ENCODE results near the gene FNDC5. TPM values are rescaled to one million over a fixed set of nuclear protein-coding genes. Genes with fewer than 3 reads are reported as not detected.

The FNDC5 gene
- total RNA-seq, result 0.91 and 2.2 TPM in 2 replicates

DNA sequence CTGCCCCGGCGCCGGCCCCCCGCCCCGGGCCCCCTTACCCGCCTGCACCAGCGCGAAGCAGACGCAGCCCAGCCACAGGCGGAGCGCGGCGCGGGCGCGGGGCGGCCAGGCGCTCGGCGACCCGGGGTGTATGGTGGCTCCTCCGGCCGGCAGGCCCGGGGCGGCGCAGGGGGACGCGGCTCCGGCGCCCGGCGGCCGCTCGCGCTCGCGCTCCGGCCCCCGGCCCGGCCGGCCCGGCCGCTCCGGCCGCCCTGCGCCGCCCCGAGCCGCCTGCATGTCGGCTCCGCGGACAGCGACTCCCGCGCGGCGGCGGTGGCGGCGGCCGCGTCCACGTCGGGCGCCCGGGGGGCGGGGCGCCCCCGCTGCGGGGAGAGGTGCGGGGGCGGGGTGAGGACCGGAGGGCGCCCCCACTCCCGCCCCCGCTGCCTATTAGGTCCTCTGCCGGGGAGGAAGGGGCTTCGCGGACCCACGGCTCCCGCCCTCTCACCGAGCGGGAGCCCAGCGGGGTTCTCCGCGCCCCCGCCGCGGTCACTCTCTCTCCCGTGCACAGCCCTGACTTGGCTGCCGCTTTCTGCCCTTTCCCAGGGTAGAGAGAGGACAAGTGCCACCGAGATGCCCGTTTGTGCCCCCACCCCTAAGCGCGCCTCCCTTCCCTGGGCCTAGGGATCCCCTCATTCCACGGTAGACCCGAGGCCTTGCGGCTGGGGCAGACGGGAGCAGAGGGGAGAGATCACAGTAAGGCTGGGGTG is at the start of gene FNDC5:
TSS of gene FNDC5 (minus strand) at position 298 of the 749 bp plus-strand sequence.

DNA sequence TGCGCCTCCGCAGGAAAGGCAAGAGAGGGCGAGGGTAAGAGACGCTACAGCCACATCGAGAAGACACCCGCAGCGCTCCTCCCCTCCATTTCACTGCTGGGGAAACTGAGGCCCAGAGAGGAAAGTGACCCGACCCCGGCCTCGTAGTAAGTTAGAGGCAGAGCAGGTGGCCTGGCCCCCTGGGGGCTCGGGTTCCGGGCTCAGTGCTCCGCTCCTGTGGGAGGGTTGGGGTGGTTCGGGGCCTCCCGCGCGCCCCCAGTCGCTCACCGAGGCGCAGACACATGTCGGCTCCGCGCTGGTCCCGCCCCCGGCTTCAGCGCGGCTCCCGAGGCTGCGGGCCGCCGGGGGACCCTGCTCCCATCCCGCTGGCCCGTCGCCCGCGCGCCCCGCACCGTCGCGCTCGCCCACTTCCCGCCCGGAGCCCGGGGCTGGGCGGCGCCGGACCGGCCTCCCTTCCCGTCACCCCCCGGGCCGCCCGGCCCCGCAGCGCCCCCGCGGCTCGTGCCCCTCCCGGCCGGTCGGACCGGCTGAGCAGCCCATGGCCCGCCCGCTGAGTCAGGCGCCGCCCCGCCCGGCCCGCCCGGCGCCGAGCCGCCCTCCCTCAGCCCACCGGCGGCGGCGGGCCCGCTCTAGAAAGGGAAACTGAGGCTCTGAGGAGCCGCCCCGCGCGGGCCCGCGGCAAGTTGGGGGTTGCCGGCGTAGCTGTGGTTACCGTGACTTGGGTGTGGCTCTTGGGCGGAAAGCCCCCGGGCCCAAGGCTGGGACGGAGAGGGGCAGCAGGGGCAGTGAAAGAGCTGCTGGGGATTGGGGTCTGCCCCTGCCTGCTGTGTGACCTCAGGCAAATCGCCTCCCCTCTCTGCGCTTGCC is 30.5 kb upstream of the FNDC5 start, which contains the start of gene TMEM54:
TSS of gene TMEM54 (minus strand) at position 434 of the 867 bp plus-strand sequence. CDS start at position 283, 151 bp downstream.

DNA sequence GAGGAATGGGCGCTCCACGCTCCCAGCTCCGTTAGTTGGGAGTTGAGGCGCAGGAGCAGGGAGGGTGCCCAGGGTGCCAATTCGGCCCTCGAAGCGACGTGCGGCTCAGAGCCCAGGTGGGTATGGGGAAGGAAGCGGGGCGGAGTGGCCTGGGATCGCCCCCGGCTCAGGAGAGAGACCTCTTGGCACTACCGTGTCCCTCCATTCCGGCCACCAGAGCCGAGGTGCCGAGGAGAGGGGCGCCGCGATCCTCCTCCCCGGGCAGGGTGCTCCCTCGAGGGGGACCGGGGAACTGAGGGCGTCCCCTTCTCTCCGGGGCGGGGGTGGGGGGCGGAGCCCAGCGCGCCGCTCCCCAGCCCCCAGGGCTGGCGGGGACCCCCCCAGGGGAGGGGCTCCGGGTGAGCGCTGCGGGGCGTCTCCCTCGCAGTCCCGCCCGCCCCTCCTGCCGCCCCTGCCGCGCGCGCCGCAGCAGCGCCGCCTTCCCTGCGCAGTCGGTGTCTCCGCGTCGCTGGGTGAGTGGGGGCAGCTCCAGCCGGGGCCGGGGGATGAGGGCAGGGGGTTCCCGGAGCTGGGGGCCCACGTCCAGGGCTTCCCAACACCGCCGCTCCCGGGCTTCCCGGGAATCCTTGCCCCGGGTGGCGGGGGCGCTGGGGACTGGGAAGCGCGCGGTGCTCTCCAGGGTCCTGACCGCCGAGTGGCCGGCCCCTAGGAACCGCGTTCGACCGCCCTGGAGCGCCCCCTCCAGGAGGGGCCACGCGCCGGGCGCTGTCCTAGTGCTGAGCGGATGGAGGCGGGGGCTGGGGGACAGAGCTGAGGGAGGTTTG is 15.5 kb upstream of the FNDC5 start, which contains the start of gene HPCA:
TSS of gene HPCA (plus strand) at position 488 of the 824 bp plus-strand sequence. CDS start 2,408 bp downstream, outside the sequence.

DNA sequence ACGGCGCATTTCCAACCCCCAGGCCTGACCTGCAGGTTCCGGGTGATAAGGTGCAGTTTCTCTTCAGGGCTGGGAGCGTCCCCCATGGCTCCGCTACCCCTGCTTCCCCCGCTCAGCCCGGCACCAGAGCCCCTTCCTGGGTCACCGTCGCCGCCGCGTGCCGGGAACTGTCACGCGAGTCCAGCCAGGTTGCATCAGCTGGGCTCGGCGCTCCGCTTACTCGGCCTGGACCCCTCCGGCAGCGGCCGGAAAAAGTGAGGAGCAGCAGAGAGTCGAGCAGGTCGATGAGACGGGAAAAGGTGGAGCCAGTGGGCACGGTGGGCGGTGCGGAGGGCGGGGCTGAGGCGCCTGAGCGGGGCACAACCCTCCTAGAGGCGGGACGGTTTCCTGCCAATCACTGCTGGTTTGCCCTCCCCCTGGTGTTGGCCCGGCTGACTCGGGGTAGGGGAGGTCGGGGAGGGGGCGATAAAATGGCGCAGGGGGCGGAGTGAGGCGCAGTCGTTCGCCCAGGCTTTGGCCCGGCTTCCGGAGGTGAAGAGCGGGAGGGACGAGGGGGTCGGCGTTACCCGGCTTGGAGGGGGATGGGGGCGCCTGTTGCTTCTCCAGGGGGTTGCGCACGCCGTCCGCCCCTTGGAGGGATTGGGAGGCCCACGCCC is 53.4 kb downstream of the FNDC5 start, which contains the start of the genes S100PBP and YARS1:
TSS of gene S100PBP (plus strand) at position 495 of the 656 bp plus-strand sequence. CDS start 8,447 bp downstream, outside the sequence.
TSS of gene YARS1 (minus strand) at position 200 of the 656 bp plus-strand sequence. CDS start at position 86, 114 bp downstream.

Other genes starting within 250 kb of the FNDC5 start
- 51.7 and 60.4 TPM in 2 replicates for gene ZBTB8OS, start 220.4 kb downstream of the FNDC5 start, total RNA-seq
- gene RBBP4, start 219.7 kb downstream of the FNDC5 start, total RNA-seq, result 107 and 115 TPM in 2 replicates
- gene SYNC, start 168.1 kb downstream of the FNDC5 start, total RNA-seq, result 111 and 116 TPM in 2 replicates
- gene YARS1, start 53.6 kb downstream of the FNDC5 start, total RNA-seq, result 119 and 135 TPM in 2 replicates
- gene S100PBP, start 53.3 kb downstream of the FNDC5 start, total RNA-seq, result 53.6 and 55.2 TPM in 2 replicates
- gene HPCA, start 15.6 kb upstream of the FNDC5 start, total RNA-seq, result not detected in 2 replicates
- gene TMEM54, start 30.5 kb upstream of the FNDC5 start, total RNA-seq, result 33.9 and 35.7 TPM in 2 replicates
- gene RNF19B, start 93.9 kb upstream of the FNDC5 start, total RNA-seq, result 15.2 and 15.3 TPM in 2 replicates
- 140 and 168 TPM in 2 replicates for gene AK2, start 166.0 kb upstream of the FNDC5 start, total RNA-seq
- 2.1 and 5.1 TPM in 2 replicates for gene AZIN2, start 210.2 kb upstream of the FNDC5 start, total RNA-seq